ENCODE results near the gene CEP112. TPM values are rescaled to one million over a fixed set of nuclear protein-coding genes. Genes with fewer than 3 reads are reported as not detected.

The CEP112 gene
- polyA plus RNA-seq, 2 donors = 1.6 to 3.1 TPM

- H3K4me1 ChIP-seq (ENCODE audit: control insufficient read depth in 2 of 2, insufficient read depth in 2 of 2, low read length in 1 of 2) = no peaks in the 10 kb centered on the region
- no peaks in the 10 kb centered on the region for H3K27me3 ChIP-seq (ENCODE audit: control insufficient read depth in 1 of 2, insufficient read depth in 2 of 2, low read length in 2 of 2)
- no peaks in the 10 kb centered on the region for H3K36me3 ChIP-seq (ENCODE audit: control insufficient read depth in 2 of 2, insufficient read depth in 2 of 2, low read length in 1 of 2)
- no peaks in the 10 kb centered on the region for H3K9me3 ChIP-seq (ENCODE audit: control insufficient read depth in 2 of 2, insufficient read depth in 1 of 2, low read depth in 1 of 2, low read length in 1 of 2)
- no peak overlapping the region for H3K4me3 ChIP-seq (ENCODE audit: low read depth in 1 of 2, low read length in 2 of 2)
- WGBS, 2 donors = 94 to 100% methylated on average over 3 of the region's 3 CpGs
- no peak overlapping the region for H3K27ac ChIP-seq (ENCODE audit: low read depth in 2 of 2, low read length in 1 of 2)
Observed at GRCh38 chr17:65898651-65899050, 293.3 kb downstream of the CEP112 start.

GRCh38 chr17:65896889-65897288 lies 295.0 kb downstream of the CEP112 start:
- Histone ChIP-seq H3K27me3 (ENCODE audit: control insufficient read depth in 1 of 2, insufficient read depth in 2 of 2, low read length in 2 of 2) (no peaks in the 10 kb centered on the region), H3K4me1 (ENCODE audit: control insufficient read depth in 2 of 2, insufficient read depth in 2 of 2, low read length in 1 of 2) (no peaks in the 10 kb centered on the region), H3K36me3 (ENCODE audit: control insufficient read depth in 2 of 2, insufficient read depth in 2 of 2, low read length in 1 of 2) (no peaks in the 10 kb centered on the region), H3K9me3 (ENCODE audit: control insufficient read depth in 2 of 2, insufficient read depth in 1 of 2, low read depth in 1 of 2, low read length in 1 of 2) (no peaks in the 10 kb centered on the region), H3K4me3 (ENCODE audit: low read depth in 1 of 2, low read length in 2 of 2) (no peak overlapping the region), H3K27ac (ENCODE audit: low read depth in 2 of 2, low read length in 1 of 2) (no peak overlapping the region)

GRCh38 chr17:65895969-65896368 lies 296.0 kb downstream of the CEP112 start:
- Histone ChIP-seq H3K4me3 (ENCODE audit: low read depth in 1 of 2, low read length in 2 of 2) (no peak overlapping the region), H3K27me3 (ENCODE audit: control insufficient read depth in 1 of 2, insufficient read depth in 2 of 2, low read length in 2 of 2) (no peaks in the 10 kb centered on the region), H3K27ac (ENCODE audit: low read depth in 2 of 2, low read length in 1 of 2) (no peak overlapping the region), H3K4me1 (ENCODE audit: control insufficient read depth in 2 of 2, insufficient read depth in 2 of 2, low read length in 1 of 2) (no peaks in the 10 kb centered on the region), H3K36me3 (ENCODE audit: control insufficient read depth in 2 of 2, insufficient read depth in 2 of 2, low read length in 1 of 2) (no peaks in the 10 kb centered on the region), H3K9me3 (ENCODE audit: control insufficient read depth in 2 of 2, insufficient read depth in 1 of 2, low read depth in 1 of 2, low read length in 1 of 2) (no peaks in the 10 kb centered on the region)

DNA sequence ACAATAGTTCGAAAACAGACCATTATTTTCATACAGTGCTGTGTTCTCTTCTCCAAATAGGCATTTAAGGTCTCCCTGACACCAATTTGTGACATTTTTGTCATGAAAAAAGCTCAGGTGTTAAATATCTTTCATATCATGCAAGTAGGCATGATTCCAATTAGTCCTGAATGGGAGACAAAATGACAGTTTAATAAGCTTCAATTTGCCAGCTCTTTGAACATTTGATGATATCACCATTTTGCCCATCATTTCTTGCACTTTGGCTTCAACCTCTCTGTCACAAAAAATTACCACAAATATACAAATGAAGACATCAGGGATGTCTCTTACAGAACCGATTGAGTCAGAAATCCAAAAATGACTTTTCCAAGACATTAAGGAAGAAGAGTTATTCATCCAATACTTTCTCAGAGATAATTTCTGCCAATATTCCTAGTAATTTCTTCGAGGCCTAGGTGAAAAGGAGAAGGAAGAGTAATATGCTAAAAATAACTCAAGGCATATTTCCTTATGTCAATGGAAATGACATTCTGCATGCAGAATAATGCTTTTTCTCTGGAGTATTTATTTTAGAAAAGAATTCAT lies 298.1 kb downstream of the CEP112 start:
- no peak overlapping the region for H3K4me3 ChIP-seq (ENCODE audit: low read depth in 1 of 2, low read length in 2 of 2)
- H3K9me3 ChIP-seq (ENCODE audit: control insufficient read depth in 2 of 2, insufficient read depth in 1 of 2, low read depth in 1 of 2, low read length in 1 of 2) = no peaks in the 10 kb centered on the region
- no peaks in the 10 kb centered on the region for H3K4me1 ChIP-seq (ENCODE audit: control insufficient read depth in 2 of 2, insufficient read depth in 2 of 2, low read length in 1 of 2)
- no peak overlapping the region for H3K27ac ChIP-seq (ENCODE audit: low read depth in 2 of 2, low read length in 1 of 2)
- WGBS, 2 donors = 84 to 87% methylated on average over 3 of the region's 3 CpGs
- H3K36me3 ChIP-seq (ENCODE audit: control insufficient read depth in 2 of 2, insufficient read depth in 2 of 2, low read length in 1 of 2) = no peaks in the 10 kb centered on the region
- no peaks in the 10 kb centered on the region for H3K27me3 ChIP-seq (ENCODE audit: control insufficient read depth in 1 of 2, insufficient read depth in 2 of 2, low read length in 2 of 2)

GRCh38 chr17:65892912-65893377 lies 299.0 kb downstream of the CEP112 start:
- H3K27ac ChIP-seq (ENCODE audit: low read depth in 2 of 2, low read length in 1 of 2) = no peak overlapping the region
- H3K36me3 ChIP-seq (ENCODE audit: control insufficient read depth in 2 of 2, insufficient read depth in 2 of 2, low read length in 1 of 2) = no peaks in the 10 kb centered on the region
- H3K9me3 ChIP-seq (ENCODE audit: control insufficient read depth in 2 of 2, insufficient read depth in 1 of 2, low read depth in 1 of 2, low read length in 1 of 2) = no peaks in the 10 kb centered on the region
- no peaks in the 10 kb centered on the region for H3K27me3 ChIP-seq (ENCODE audit: control insufficient read depth in 1 of 2, insufficient read depth in 2 of 2, low read length in 2 of 2)
- no peaks in the 10 kb centered on the region for H3K4me1 ChIP-seq (ENCODE audit: control insufficient read depth in 2 of 2, insufficient read depth in 2 of 2, low read length in 1 of 2)
- 88% methylated on average over 5 of the region's 5 CpGs for WGBS, 2 donors
- H3K4me3 ChIP-seq (ENCODE audit: low read depth in 1 of 2, low read length in 2 of 2) = no peak overlapping the region

- H3K4me3 ChIP-seq (ENCODE audit: low read depth in 1 of 2, low read length in 2 of 2) = no peak overlapping the region
- 95 to 98% methylated on average over 7 of the region's 7 CpGs for WGBS, 2 donors
- no peaks in the 10 kb centered on the region for H3K9me3 ChIP-seq (ENCODE audit: control insufficient read depth in 2 of 2, insufficient read depth in 1 of 2, low read depth in 1 of 2, low read length in 1 of 2)
- H3K27ac ChIP-seq (ENCODE audit: low read depth in 2 of 2, low read length in 1 of 2) = no peak overlapping the region
- H3K27me3 ChIP-seq (ENCODE audit: control insufficient read depth in 1 of 2, insufficient read depth in 2 of 2, low read length in 2 of 2) = no peaks in the 10 kb centered on the region
- no peaks in the 10 kb centered on the region for H3K4me1 ChIP-seq (ENCODE audit: control insufficient read depth in 2 of 2, insufficient read depth in 2 of 2, low read length in 1 of 2)
- H3K36me3 ChIP-seq (ENCODE audit: control insufficient read depth in 2 of 2, insufficient read depth in 2 of 2, low read length in 1 of 2) = no peaks in the 10 kb centered on the region
Observed at GRCh38 chr17:65891231-65891735, 300.6 kb downstream of the CEP112 start.

DNA sequence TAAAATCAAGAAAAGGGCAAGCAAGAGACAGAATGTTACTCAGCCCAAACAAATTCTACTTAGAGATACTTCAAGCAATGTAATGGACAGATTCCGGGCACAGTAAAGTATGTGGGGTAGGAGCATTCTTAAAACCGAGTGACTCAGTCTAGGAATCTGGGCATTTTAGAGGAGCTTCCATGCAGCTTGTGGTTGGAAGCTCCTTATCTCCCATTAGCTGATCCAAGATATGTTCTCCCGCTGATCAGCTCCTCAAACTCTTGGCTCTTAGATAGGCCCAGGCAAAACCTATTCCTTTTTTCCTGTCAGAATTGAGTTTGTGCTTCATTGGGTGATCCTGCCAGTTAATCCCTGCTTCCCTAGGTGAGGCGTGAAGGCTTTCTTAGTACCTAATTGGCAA lies 303.3 kb downstream of the CEP112 start:
- no peaks in the 10 kb centered on the region for H3K9me3 ChIP-seq (ENCODE audit: control insufficient read depth in 2 of 2, insufficient read depth in 1 of 2, low read depth in 1 of 2, low read length in 1 of 2)
- no peaks in the 10 kb centered on the region for H3K27me3 ChIP-seq (ENCODE audit: control insufficient read depth in 1 of 2, insufficient read depth in 2 of 2, low read length in 2 of 2)
- no peak overlapping the region for H3K27ac ChIP-seq (ENCODE audit: low read depth in 2 of 2, low read length in 1 of 2)
- 82 to 89% methylated on average over 4 of the region's 4 CpGs for WGBS, 2 donors
- H3K4me3 ChIP-seq (ENCODE audit: low read depth in 1 of 2, low read length in 2 of 2) = no peak overlapping the region
- H3K4me1 ChIP-seq (ENCODE audit: control insufficient read depth in 2 of 2, insufficient read depth in 2 of 2, low read length in 1 of 2) = no peaks in the 10 kb centered on the region
- no peaks in the 10 kb centered on the region for H3K36me3 ChIP-seq (ENCODE audit: control insufficient read depth in 2 of 2, insufficient read depth in 2 of 2, low read length in 1 of 2)

GRCh38 chr17:65886315-65887245 lies 305.4 kb downstream of the CEP112 start:
- H3K4me1 ChIP-seq (ENCODE audit: control insufficient read depth in 2 of 2, insufficient read depth in 2 of 2, low read length in 1 of 2) = no peaks in the 10 kb centered on the region
- H3K36me3 ChIP-seq (ENCODE audit: control insufficient read depth in 2 of 2, insufficient read depth in 2 of 2, low read length in 1 of 2) = no peaks in the 10 kb centered on the region
- no peaks in the 10 kb centered on the region for H3K27me3 ChIP-seq (ENCODE audit: control insufficient read depth in 1 of 2, insufficient read depth in 2 of 2, low read length in 2 of 2)
- H3K27ac ChIP-seq (ENCODE audit: low read depth in 2 of 2, low read length in 1 of 2) = no peak overlapping the region
- WGBS, 2 donors = 50 to 60% methylated on average over 6 of the region's 6 CpGs
- no peak overlapping the region for H3K4me3 ChIP-seq (ENCODE audit: low read depth in 1 of 2, low read length in 2 of 2)
- H3K9me3 ChIP-seq (ENCODE audit: control insufficient read depth in 2 of 2, insufficient read depth in 1 of 2, low read depth in 1 of 2, low read length in 1 of 2) = no peaks in the 10 kb centered on the region

GRCh38 chr17:65885541-65886312 lies 306.2 kb downstream of the CEP112 start:
- no peak overlapping the region for H3K4me3 ChIP-seq (ENCODE audit: low read depth in 1 of 2, low read length in 2 of 2)
- H3K36me3 ChIP-seq (ENCODE audit: control insufficient read depth in 2 of 2, insufficient read depth in 2 of 2, low read length in 1 of 2) = no peaks in the 10 kb centered on the region
- no peaks in the 10 kb centered on the region for H3K9me3 ChIP-seq (ENCODE audit: control insufficient read depth in 2 of 2, insufficient read depth in 1 of 2, low read depth in 1 of 2, low read length in 1 of 2)
- 57 to 62% methylated on average over 6 of the region's 6 CpGs for WGBS, 2 donors
- H3K4me1 ChIP-seq (ENCODE audit: control insufficient read depth in 2 of 2, insufficient read depth in 2 of 2, low read length in 1 of 2) = no peaks in the 10 kb centered on the region
- H3K27ac ChIP-seq (ENCODE audit: low read depth in 2 of 2, low read length in 1 of 2) = no peak overlapping the region
- H3K27me3 ChIP-seq (ENCODE audit: control insufficient read depth in 1 of 2, insufficient read depth in 2 of 2, low read length in 2 of 2) = no peaks in the 10 kb centered on the region
